ENCODE data around the gene LRRC40.
"Not testable (repeated sequence)": the region's sequence is repeated elsewhere in the genome, so short reads cannot be mapped to it uniquely, and the experiment has no call there.

LRRC40 gene

GRCh38 chr1:70202173-70202758 is 3.1 kb downstream of the LRRC40 start:
- DNase-seq (ENCODE audit: low read depth) = no peak

- no peak for DNase-seq (ENCODE audit: low read depth)
Measured at GRCh38 chr1:70200065-70200464, 5.3 kb downstream of the LRRC40 start.

GRCh38 chr1:70196333-70196732 is 9.0 kb downstream of the LRRC40 start:
- no peak for DNase-seq (ENCODE audit: low read depth)

- no peak for DNase-seq (ENCODE audit: low read depth)
Measured at GRCh38 chr1:70195342-70195741, 10.0 kb downstream of the LRRC40 start.

GRCh38 chr1:70194601-70195000 is 10.8 kb downstream of the LRRC40 start:
- DNase-seq (ENCODE audit: low read depth) = no peak

- DNase-seq (ENCODE audit: low read depth) = not testable (repeated sequence)
Measured at GRCh38 chr1:70192446-70192845, 12.9 kb downstream of the LRRC40 start.

- no peak for DNase-seq (ENCODE audit: low read depth)
Measured at GRCh38 chr1:70190180-70190579, 15.2 kb downstream of the LRRC40 start.

GRCh38 chr1:70188522-70188921 is 16.9 kb downstream of the LRRC40 start:
- DNase-seq (ENCODE audit: low read depth) = no peak

- not testable (repeated sequence) for DNase-seq (ENCODE audit: low read depth)
Measured at GRCh38 chr1:70185181-70185580, 20.2 kb downstream of the LRRC40 start.

- DNase-seq (ENCODE audit: low read depth) = no peak
Measured at GRCh38 chr1:70171512-70171911, 33.9 kb downstream of the LRRC40 start.

- no peak for DNase-seq (ENCODE audit: low read depth)
Measured at GRCh38 chr1:70169018-70169839, 36.1 kb downstream of the LRRC40 start.

GRCh38 chr1:70168283-70168682 is 37.1 kb downstream of the LRRC40 start:
- no peak for DNase-seq (ENCODE audit: low read depth)

- no peak for DNase-seq (ENCODE audit: low read depth)
Measured at GRCh38 chr1:70164350-70164749, 41.0 kb downstream of the LRRC40 start.

GRCh38 chr1:70156529-70157120 is 48.8 kb downstream of the LRRC40 start:
- no peak for DNase-seq (ENCODE audit: low read depth)

GRCh38 chr1:70153739-70154138 is 51.6 kb downstream of the LRRC40 start:
- no peak for DNase-seq (ENCODE audit: low read depth)

GRCh38 chr1:70150444-70150843 is 54.9 kb downstream of the LRRC40 start:
- DNase-seq (ENCODE audit: low read depth) = no peak

- peak; percentile 9 for DNase-seq (ENCODE audit: low read depth)
Measured at GRCh38 chr1:70146488-70146887, 58.9 kb downstream of the LRRC40 start.

- peak; percentile 61 for DNase-seq (ENCODE audit: low read depth)
Measured at GRCh38 chr1:70143048-70143659, 62.2 kb downstream of the LRRC40 start.

- peak; percentile 47 for DNase-seq (ENCODE audit: low read depth)
Measured at GRCh38 chr1:70142075-70142474, 63.3 kb downstream of the LRRC40 start.

- DNase-seq (ENCODE audit: low read depth) = no peak
Measured at GRCh38 chr1:70140894-70141293, 64.5 kb downstream of the LRRC40 start.

GRCh38 chr1:70140343-70140742 is 65.0 kb downstream of the LRRC40 start:
- DNase-seq (ENCODE audit: low read depth) = peak; percentile 83

- DNase-seq (ENCODE audit: low read depth) = peak; percentile 9
Measured at GRCh38 chr1:70134148-70134547, 71.2 kb downstream of the LRRC40 start.

GRCh38 chr1:70117046-70117445 is 88.3 kb downstream of the LRRC40 start:
- DNase-seq (ENCODE audit: low read depth) = no peak

All from fibroblast of gingiva (primary cell).